COLO829 (cell line): ENCODE results near the gene ACTL6B.
A peak's percentile ranks its signal among the peaks of the same experiment; 100 is the strongest.

Experiments
- DNase-seq: peaks from one replicate; pipeline ENCODE4 v3.0.0; 2012; ENCODE audit warnings: low spot score

The ACTL6B gene

DNA sequence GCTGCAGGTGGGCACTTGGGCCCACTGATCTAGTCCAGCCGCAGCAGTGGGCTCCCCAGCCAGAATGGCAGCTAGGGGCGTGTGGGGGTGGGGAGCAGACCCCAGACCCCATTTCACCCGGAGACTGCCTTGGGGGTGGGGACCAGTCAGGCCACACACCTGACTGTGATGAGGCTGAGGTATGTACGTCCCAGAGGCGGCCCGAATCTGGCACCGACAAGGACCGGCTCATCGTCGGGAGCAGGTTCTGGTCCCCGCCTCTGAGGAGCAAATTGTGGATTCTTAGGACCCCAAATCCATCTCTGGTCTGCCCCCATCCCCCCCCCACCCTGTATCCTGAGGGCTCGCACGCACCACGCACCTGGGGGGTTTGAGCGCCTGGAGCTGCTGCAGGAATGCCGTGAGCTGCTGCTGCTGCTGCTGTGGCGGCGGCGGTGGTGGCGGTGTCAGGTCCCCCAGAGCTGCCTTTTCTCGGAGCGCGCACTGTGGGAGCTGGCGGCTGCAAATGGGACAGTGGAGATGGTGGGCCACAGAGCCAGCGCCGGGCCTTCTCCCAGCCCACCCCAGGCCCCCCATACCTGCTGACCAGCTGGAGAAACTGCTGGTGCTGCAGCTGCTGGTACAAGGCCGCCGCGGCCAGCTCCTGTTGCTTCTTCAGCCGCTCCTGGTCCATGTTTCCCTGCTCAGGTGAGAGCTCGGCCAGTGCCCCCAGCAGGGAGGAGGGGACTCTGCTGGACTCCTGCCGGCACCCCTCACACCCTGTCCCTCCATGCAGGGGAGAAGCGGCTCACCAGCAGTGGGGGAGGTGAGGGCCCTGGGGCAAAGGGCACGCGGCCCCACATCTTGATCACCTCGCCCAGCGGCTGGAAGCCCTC is 27.6 kb upstream of the ACTL6B start:
- no peak for DNase-seq

DNA sequence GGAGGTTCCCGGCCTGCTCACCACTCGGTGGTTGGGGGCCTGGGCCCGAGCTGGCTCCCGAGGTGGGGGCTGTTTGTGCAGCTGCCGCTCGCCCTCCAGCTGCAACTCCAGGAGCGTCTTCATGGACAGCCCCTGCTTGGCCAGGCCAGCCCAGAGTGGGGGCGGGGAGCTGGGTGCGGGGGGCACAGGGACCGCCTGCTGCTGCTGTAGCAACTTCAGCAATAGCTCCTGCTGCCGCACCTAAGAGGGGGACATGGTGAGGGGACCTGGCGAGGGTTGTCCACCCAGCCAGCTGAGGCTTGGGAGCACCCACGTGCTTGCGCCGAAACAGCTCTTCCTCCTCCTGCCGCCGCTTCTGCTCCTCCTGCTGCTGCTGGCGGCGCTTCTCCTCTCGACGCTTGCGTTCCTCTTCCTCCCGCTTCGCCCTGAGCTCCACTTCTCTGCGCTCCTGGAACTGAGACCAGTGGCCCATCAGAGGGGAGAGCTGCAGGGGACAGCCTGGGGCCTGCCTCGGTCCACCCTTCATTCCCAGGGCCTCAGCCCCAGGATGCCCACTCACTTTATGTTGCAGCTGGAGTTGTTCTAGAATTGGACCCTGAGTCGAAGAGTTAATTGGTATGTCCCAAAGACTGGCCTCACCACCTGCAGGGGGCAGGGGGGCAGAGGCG is 26.9 kb upstream of the ACTL6B start:
- no peak for DNase-seq

DNA sequence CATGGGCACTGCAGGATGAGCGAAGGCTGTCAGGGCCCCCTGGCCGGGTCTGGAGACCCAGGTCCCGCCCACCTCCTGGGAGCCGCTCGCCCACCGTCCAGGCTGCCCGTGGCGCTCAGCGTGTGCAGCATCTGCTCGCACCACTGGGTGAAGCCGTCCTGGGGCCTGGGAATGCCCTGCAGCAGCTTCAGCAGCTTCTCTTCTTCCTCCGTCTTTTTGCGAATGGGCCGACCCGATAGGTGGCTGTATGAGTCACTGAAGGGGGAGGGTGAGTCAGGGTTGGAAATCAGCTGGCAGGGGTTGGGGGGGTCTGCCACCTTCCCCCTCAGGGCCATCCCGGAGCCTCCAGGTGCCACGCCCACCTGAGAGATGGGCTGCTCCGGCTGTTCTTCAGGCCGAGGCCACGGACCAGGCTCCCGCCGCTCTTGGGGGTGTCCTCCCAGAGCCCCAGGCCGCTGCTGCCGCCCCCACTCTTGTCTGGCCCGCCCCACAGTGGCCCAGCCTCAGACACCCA is 26.0 kb upstream of the ACTL6B start:
- DNase-seq: no peak

DNA sequence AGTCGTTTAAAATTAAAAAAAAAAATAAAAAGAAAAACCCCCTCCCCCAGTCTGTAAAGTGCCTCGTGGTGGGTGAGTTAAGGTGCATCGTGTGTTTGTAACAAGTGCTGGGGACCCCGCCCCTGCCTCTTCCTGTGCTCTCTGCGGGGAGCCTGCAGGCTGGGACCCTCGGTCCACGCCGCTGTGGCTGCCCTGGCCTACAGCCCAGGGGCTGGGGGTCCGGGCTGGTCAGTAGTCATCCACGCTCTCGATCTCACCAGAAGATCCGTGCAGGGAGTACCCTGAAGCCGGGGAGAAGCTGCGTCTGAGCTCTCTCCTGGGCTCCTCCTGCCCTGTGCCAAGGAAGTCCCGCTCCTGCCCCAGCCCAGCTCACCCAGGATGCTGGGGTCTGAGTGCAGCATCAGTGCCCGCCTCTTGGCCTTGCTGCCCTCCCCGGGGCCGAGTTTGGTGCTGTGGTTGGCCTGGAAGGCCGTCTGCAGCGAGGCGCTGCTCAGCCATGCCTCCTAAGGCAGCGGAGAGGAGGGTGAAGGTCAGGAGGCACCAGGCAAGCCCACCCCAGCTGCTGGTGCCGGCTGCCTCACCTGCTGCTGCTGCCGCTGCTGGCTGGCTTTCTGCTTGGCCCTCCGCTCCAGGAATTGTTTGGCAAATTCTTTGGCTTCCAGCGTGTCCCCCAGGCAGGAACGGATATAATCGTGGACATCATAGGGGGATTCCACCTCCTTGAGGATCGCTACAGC is 25.4 kb upstream of the ACTL6B start:
- DNase-seq: no peak

DNA sequence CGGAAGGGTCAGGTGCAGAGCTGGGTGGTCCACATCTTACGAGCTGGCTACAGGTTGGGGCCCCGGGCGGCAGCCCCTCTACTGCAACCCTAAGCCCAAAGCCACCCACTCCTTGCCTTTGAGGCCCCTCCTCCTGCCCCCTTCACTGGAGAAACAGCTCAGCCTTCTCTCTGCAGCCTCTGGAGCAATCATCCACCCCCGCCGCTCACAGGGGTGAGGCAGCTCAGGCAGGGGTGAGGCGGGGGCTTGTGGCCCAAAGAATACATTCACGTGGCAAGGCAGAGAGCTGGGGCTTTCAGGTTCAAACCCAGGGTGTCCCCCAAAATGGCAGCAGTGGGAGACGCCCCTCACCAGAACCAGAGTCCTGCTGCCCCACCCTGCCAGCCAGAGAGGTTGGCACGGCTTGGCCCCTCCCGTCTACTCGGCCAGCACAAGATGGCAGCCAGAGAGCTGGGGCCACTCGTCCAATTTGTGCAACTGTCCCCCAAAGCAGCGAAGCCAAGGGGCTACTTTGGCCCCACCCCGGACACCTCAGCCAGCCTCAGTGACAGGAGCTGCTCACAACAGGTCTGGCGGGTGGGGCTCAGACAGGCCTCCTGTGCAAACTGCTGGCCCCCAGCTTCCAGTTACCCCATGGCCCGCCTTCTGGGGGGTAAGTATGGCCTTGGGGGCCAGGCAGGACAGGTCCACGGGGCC is 24.5 kb upstream of the ACTL6B start:
- no peak for DNase-seq

DNA sequence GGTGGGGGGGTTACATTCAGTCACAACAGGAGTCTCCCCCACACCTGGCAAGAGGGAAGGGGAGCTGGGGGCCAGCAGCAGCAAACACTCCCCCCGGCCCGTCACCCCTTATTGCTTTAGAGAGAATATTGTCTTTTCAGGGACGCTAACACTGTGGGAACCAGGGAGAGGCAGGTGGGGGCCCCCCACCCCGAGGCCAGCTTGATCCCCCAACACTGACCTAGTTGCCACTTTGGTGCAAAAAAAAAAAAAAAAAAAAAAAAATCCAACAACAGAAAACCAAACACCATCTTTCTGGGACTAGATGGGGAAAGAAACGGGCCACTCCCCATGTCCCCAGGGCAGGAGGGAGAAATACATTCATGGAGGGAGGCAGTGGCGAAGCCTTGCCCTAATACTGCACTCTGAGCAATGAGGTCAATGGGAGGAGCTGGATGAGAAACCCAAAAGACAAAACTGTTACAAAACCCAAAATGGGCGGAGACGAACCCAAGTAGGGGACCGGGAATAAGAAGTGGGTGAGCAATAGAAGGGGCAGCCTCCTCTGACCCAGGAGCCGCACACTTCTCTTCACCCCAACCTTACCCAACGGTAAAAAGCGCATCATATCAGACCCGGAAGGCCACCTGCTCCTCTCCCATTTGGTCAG is 23.8 kb upstream of the ACTL6B start:
- DNase-seq: no peak

DNA sequence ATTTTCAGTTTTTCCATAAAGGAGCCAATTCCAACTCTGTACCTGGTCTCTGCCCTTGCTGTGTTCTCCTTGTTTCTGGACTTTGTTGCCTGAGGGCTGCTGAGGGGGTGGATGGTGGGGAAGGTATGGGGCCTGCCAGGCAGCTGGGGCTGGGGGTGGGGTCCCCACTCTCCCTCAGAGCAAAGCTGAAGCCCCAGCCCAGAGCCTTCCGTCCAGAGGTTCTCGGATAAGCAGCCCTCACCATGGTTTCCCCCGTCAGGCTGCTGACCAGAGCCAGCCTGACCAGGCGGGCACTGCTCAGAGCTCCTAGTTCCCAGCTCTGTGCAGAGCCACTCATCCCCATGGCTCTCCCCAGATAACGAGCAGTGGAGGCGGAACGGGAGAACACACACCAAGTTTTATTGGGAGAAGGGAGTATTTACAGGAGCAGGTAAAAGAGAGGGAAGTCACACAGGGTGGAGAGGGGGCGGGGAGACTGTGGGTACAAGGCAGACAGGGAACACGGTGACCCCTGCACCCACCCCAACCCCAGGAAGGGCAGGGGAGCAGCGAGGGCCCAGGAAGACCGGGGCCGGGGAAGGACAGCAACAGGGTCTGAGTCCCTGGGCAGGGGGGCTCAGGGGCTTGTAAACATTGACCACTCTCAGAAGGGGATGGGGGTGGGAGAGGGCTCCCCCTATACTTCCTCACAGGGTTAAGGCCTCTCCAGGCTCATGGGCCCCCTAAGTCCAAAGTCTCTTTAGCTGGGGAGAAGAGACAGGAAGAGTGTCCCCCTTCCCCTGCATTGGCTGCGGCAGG is 23.1 kb upstream of the ACTL6B start:
- no peak for DNase-seq

DNA sequence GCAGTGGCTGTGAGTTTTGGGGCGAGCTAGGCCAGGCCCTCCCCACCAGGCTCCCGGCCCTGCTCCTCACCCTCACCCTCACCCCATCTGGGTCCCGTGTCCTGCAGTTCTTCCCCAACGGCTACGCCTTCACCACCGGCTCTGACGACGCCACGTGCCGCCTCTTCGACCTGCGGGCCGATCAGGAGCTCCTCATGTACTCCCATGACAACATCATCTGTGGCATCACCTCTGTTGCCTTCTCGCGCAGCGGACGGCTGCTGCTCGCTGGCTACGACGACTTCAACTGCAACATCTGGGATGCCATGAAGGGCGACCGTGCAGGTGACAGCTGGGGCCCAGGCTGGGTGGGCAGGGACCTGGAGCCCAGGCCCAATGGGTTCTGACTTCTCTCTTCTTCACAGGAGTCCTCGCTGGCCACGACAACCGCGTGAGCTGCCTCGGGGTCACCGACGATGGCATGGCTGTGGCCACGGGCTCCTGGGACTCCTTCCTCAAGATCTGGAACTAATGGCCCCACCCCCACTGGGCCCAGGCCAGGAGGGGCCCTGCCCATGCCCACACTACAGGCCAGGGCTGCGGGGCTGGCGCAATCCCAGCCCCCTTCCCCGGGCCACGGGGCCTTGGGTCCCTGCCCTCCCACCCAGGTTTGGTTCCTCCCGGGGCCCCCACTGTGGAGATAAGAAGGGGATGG is 22.2 kb upstream of the ACTL6B start:
- DNase-seq: no peak

DNA sequence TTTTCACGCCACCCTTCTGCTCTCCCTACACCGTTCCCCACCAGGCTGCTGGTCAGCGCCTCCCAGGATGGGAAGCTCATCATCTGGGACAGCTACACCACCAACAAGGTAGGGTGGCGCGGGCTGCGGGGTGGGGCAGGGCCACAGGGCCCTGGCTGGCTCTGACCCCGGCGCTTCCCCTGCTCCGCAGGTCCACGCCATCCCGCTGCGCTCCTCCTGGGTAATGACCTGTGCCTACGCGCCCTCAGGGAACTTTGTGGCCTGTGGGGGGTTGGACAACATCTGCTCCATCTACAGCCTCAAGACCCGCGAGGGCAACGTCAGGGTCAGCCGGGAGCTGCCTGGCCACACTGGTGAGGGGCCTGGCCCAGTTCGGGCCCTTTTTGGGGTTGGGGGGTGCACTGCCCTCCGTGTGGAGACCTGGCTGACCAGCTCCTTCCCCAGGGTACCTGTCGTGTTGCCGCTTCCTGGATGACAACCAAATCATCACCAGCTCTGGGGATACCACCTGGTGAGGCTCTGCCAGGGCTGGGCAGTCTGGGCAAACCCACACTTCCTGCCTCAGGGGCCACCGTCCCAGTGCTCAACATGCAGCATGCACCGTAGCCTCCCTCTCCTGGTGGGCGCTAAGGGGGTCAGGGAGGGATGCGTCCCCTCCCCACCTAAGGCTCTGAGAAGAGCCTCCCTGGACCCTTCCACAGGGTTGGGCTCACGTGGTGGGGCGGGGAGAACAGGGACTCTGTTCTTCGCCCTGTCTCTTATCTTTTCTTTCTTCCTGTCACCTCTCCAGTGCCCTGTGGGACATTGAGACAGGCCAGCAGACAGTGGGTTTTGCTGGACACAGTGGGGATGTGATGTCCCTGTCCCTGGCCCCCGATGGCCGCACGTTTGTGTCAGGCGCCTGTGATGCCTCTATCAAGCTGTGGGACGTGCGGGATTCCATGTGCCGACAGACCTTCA is 21.3 kb upstream of the ACTL6B start:
- no peak for DNase-seq

DNA sequence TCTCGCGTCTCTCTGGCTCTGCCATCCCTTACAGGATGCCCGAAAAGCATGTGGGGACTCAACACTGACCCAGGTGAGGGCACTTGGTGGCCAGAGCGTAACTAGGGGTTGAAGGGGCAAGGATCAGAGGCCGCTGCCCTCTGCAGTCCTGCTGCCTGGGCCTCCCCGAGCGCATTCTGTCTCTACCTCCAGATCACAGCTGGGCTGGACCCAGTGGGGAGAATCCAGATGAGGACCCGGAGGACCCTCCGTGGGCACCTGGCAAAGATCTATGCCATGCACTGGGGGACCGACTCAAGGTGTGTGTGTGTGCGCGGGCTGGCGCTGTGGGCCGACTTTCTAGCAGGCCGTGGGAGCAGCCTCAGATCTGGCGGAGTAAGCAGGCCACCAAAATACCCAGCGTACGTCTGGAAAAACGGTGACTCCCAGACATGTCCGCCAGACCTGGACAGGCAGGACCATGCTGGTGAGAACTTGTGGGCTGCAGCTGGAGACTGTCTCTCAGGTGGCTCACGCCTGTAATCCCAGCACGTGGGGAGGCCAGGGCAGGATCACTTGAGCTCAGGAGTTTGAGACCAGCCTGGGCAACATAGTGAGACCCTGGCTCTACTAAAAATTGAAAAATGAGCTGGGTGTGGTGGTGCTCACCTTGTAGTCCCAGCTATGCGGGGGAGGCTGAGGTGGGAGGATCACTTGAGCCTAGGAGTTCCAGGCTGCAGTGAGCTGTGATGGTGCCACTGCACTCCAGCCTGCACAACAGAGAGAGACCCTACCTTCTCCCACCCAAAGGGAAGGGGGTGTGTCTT is 20.5 kb upstream of the ACTL6B start:
- DNase-seq: no peak

DNA sequence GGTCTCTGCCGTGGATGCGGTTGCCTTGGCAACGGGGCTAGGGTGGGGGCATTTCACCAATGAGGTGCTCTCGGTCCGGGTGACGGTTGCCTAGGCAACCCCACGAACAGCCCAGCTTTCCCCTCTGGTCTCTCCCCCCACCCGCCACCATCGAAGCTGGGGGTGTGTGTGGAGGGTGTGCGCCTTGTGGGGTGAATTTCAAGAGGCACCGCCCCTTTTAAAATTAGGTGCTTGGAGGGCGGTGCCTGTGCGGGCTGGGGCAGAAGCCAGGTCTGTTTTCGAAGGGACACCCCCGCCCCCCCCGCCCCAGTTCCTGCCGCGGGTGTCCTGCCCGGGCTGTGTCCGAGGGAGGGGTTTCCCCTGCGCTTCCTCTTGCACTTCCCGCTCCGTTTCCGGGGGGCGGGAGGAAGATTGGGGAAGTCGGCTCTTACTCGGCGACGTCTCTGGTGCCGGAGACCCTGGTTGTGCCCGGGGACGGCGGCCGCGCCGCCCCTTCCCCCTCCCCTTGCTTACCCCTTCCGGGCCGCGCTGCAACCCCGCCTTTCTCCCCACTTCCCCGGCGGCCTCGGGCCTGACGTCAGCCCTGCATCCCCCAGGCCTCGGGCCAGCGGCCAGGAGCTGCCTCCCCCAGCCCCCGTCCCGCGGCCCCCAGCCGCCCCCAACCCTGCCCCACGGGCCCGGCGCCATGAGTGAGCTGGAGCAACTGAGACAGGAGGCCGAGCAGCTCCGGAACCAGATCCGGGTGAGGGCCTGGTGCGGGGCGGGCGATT is 19.5 kb upstream of the ACTL6B start:
- no peak for DNase-seq

DNA sequence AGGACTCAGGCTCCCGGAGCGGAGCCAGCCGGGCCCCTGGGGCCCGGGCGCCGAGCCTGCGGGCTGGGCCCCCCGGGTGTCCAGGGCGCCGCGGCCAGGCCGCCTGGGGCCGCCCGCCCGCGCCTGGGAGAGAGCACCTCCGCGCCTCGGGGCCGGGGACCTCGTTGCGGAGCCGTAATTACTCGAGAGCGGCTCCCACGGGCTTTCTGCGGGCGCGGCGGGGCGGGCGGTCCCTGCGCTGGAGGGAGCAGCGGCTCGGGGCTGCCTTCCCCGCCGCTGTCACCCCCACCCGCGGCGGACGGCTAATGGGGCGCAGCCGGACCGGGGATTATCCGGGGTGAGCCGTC is 18.8 kb upstream of the ACTL6B start:
- no peak for DNase-seq

DNA sequence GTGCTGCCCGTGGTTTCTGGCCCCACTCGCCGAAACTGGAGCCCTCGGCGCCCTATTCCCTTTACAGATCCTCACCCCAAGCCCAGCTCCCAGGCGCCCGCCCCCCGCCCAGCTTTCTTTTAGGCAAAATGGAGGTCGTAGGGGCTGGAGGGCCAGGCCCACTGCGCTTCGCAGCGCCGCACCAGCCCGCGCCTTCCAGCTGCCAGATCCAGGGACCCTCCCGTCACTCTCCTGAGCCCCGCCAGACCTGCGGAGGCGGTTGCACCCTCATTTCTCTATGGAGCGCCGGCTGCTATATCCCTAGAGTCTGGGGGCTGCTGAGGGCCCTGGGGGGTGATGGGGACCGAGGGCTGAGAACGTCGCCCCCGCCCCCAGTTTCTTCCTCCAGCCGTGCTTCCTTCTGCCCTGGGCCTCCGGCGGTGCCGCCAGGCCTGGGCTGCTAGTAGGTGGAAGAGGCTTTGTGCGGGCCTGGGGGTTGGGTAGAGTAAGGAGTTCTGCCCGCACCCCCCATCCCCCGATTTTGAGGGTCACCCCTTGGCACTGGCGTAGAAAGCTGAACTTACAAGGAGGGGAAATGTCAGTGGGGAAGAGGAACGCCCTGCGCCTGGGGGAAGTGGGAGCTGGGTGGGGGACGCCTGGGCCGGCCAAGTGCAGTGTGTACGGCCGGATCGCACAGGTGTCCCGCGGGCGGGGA is 18.3 kb upstream of the ACTL6B start:
- no peak for DNase-seq

DNA sequence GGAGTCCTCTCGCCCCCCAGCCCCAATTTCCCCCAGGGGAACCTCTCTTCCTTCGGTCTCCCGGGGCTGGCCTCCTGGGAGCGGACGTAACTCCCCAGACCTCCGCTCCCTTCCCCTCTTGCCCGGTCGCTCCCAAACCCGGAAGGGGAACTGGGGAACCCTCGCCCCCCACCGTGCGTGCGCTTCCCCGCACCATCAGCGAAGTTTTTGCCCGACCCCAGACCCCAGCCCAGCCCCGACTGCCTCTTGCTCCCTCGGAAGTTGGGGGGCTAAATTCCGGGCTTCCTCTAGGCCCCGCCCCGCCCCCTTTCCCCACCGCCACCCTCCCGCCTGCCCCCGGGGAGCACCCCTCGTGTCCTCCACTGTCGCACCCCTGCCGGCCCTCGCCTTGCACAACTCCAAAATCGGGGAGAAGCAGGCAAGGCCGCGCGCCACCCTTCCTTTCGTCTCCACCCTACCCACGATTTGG is 17.7 kb upstream of the ACTL6B start:
- DNase-seq: no peak

DNA sequence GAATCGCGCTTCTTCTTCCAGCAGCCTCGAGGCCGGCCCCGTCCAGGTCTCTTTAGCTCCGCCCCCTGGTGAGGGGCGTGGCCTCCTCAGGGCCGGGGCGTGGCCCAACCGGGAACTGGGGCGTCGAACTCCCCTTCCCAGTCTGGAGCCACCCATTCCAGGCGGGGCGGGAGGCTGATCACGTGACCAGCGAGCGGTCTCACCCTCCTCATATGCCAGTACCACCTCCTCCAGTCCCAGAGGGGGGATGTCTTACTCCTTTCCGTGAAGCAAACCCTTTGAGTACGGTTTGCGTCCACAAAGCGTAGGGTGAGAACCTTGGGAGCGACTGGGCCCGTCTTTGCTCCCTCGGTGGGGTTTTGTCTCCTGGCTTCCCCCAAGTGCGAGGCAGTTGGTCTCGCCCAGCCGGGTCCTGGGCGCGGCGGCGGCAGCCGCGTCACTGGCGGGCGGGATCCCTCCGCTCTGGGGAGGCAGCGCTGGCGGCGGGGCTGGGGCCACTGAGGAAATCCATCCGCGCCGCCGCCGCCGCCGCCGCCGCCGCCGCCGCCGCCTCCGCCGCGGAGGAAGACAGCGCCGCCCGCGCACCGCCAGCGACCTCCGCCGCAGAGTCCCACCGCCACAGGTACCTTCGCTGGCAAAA is 17.2 kb upstream of the ACTL6B start, which contains the start of gene GNB2:
GNB2 (plus strand) TSS at position 439 of the 640 bp plus-strand sequence. CDS start 2,526 bp downstream, outside the sequence.
- DNase-seq: peak; percentile 99
